HCT116 (cell line): ENCODE data around the gene NCAPG2. TPM values are rescaled to one million over a fixed set of nuclear protein-coding genes. Genes with fewer than 3 reads are reported as not detected.

Experiments used
- ATAC-seq: fragments of 200-7000 bp; cut with Tn5 transposase; 2 replicates; pipeline ENCODE4 v1.9.1; 2020; ENCODE audit warnings: mild to moderate bottlenecking, moderate library complexity
- BruUV-seq: library from RNA; stranded (reverse); fragments of 400-500 nt; replicated peaks from 2 replicates; lab custom pipeline; 2021; lab: Mats Ljungman, UMichigan
- CTCF ChIA-PET: fragments of 300-600 bp; sonication (Branson Sonifier 250); formaldehyde crosslinking; loops from one replicate; lab custom pipeline; 2021; ENCODE audit warnings: antibody characterized with exemption; lab: Charles Lee
- POLR2A ChIA-PET: fragments of 300-600, 350-600 bp; sonication (Branson Sonifier 250); formaldehyde crosslinking; loops from one replicate; lab custom pipeline; 2021; ENCODE audit warnings: antibody characterized with exemption; lab: Charles Lee
- RAD21 ChIA-PET, 2 experiments: fragments of 300-600 bp; sonication (Branson Sonifier 250); formaldehyde crosslinking; loops; one replicate each; lab custom pipeline; 2023; ENCODE audit warnings: low total read pairs in 2 of 2; ENCODE audit not compliant: uncharacterized antibody in 2 of 2, unreplicated experiment in 2 of 2, low non-redundant PET in 1 of 2; lab: Charles Lee
- DNase-seq: peaks from one replicate; pipeline ENCODE4 v3.0.0-alpha.2; 2010; ENCODE audit warnings: low read depth, low spot score
- H2AFZ ChIP-seq: fragments of 200-600 bp; shearing (Covaris generic), sonication (generic); 2 replicates; pipeline ENCODE4 v1.6.1; 2017; ENCODE audit warnings: low read depth, mixed run types, mixed read lengths, antibody characterized with exemption, low read length; ENCODE audit not compliant: poor library complexity, severe bottlenecking
- H3K27ac ChIP-seq: 2 replicates; pipeline ENCODE4 v1.5.1; 2012; ENCODE audit warnings: low read depth, low read length
- H3K27me3 ChIP-seq: fragments of 200-600 bp; sonication (generic); 2 replicates; pipeline ENCODE4 v1.6.1; 2016; ENCODE audit warnings: mixed run types, low read length, mixed read lengths; ENCODE audit not compliant: insufficient read depth
- H3K36me3 ChIP-seq, 2 experiments: fragments of 200-500 bp in 1 of 2; fragments of 200-600 bp in 1 of 2; sonication (Bioruptor generic) in 1 of 2; sonication (generic) in 1 of 2; 2 replicates each; pipeline versions ENCODE4 v1.5.1 to v1.6.1; 2014 to 2016; ENCODE audit warnings: low read length in 2 of 2, inconsistent platforms in 1 of 2, mixed read lengths in 1 of 2, mixed run types in 1 of 2; ENCODE audit not compliant: insufficient read depth in 2 of 2, control insufficient read depth in 1 of 2
- H3K4me1 ChIP-seq, 2 experiments: fragments of 200-600 bp in 1 of 2; sonication (generic) in 1 of 2; 2 replicates each; pipeline versions ENCODE4 v1.5.1 to v1.6.1; 2012 to 2017; ENCODE audit warnings: low read length in 2 of 2, inconsistent platforms in 1 of 2, mild to moderate bottlenecking in 1 of 2, mixed read lengths in 1 of 2, mixed run types in 1 of 2, moderate library complexity in 1 of 2; ENCODE audit not compliant: insufficient read depth in 2 of 2, control insufficient read depth in 1 of 2
- H3K4me2 ChIP-seq: fragments of 200-600 bp; sonication (generic); 2 replicates; pipeline ENCODE4 v1.6.1; 2017; ENCODE audit warnings: mixed run types, low read length, mixed read lengths
- H3K4me3 ChIP-seq, 2 experiments: fragments of 200-600 bp in 1 of 2; sonication (generic) in 1 of 2; replicated peaks in 1 of 2; 2 replicates each; pipeline ENCODE4 v1.5.1; 2011 to 2016; ENCODE audit warnings: low read length in 2 of 2, control low read depth in 1 of 2, low read depth in 1 of 2, mild to moderate bottlenecking in 1 of 2, mixed read lengths in 1 of 2, mixed run types in 1 of 2
- H3K79me2 ChIP-seq: fragments of 200-600 bp; sonication (generic); 2 replicates; pipeline ENCODE4 v1.6.1; 2017; ENCODE audit warnings: mild to moderate bottlenecking, mixed run types, low read length, moderate library complexity, mixed read lengths; ENCODE audit not compliant: insufficient read depth
- H3K9ac ChIP-seq: fragments of 200-600 bp; sonication (generic); 2 replicates; pipeline ENCODE4 v1.6.1; 2016; ENCODE audit warnings: low read length, mixed read lengths
- H3K9me2 ChIP-seq: fragments of 200-600 bp; sonication (generic), shearing (Covaris generic); 2 replicates; pipeline ENCODE4 v1.6.1; 2017; ENCODE audit warnings: mixed run types, mild to moderate bottlenecking, moderate library complexity; ENCODE audit not compliant: insufficient read depth
- H3K9me3 ChIP-seq, 2 experiments: fragments of 200-500 bp in 1 of 2; fragments of 200-600 bp in 1 of 2; sonication (Bioruptor generic) in 1 of 2; sonication (generic) in 1 of 2; 2 replicates each; pipeline ENCODE4 v1.6.1; 2014 to 2017; ENCODE audit warnings: low read length in 2 of 2, mixed read lengths in 2 of 2, inconsistent platforms in 1 of 2, low read depth in 1 of 2, mild to moderate bottlenecking in 1 of 2, mixed run types in 1 of 2, moderate library complexity in 1 of 2; ENCODE audit not compliant: control insufficient read depth in 1 of 2, insufficient read depth in 1 of 2
- H4K20me1 ChIP-seq: fragments of 200-600 bp; sonication (generic), shearing (Covaris generic); 2 replicates; pipeline ENCODE4 v1.6.1; 2017; ENCODE audit warnings: mixed run types, mild to moderate bottlenecking, moderate library complexity; ENCODE audit not compliant: insufficient read depth
- CBX3 ChIP-seq: IDR thresholded peaks from 2 replicates; pipeline ENCODE4 v1.6.1; 2012; ENCODE audit warnings: low read depth
- CEBPB ChIP-seq: IDR thresholded peaks from 2 replicates; pipeline ENCODE4 v1.6.1; 2012; ENCODE audit warnings: low read depth
- EGR1 ChIP-seq: IDR thresholded peaks from 2 replicates; pipeline ENCODE4 v1.6.1; 2012; ENCODE audit warnings: low read depth
- ELF1 ChIP-seq: IDR thresholded peaks from 2 replicates; pipeline ENCODE4 v1.6.1; 2012; ENCODE audit warnings: low read depth, borderline replicate concordance
- EZH2 ChIP-seq: fragments of 200-600 bp; sonication (generic); IDR thresholded peaks from 2 replicates; pipeline ENCODE4 v1.6.1; 2017; ENCODE audit warnings: antibody characterized with exemption, mixed run types
- FOSL1 ChIP-seq: IDR thresholded peaks from 2 replicates; pipeline ENCODE4 v1.6.1; 2012; ENCODE audit warnings: low read depth
- JUND ChIP-seq: IDR thresholded peaks from 2 replicates; pipeline ENCODE4 v1.6.1; 2012
- POLR2AphosphoS5 ChIP-seq: IDR thresholded peaks from 2 replicates; pipeline ENCODE4 v1.6.1; 2011; ENCODE audit warnings: mild to moderate bottlenecking, low read depth, low read length, moderate library complexity
- RAD21 ChIP-seq: IDR thresholded peaks from 2 replicates; pipeline ENCODE4 v1.6.1; 2012; ENCODE audit warnings: low read depth, mild to moderate bottlenecking
- SRF ChIP-seq: IDR thresholded peaks from 2 replicates; pipeline ENCODE4 v1.6.1; 2012; ENCODE audit warnings: low read depth
- TCF7L2 ChIP-seq: IDR thresholded peaks from 2 replicates; pipeline ENCODE4 v1.7.0; 2011; ENCODE audit warnings: borderline replicate concordance, inconsistent platforms; ENCODE audit not compliant: insufficient read depth, insufficient read length; ENCODE audit errors: extremely low read depth
- YY1 ChIP-seq: IDR thresholded peaks from 2 replicates; pipeline ENCODE4 v1.6.1; 2011; ENCODE audit warnings: low read length, low read depth, moderate library complexity, mild to moderate bottlenecking; ENCODE audit not compliant: insufficient replicate concordance; ENCODE audit errors: extremely low read depth
- ZFX ChIP-seq: fragments of 450-650 bp; IDR thresholded peaks from 2 replicates; pipeline ENCODE4 v1.6.1; 2017
- ZNF274 ChIP-seq: fragments of 200-500 bp; sonication (Bioruptor generic); IDR thresholded peaks from 2 replicates; pipeline ENCODE4 v1.6.1; 2014; ENCODE audit warnings: mild to moderate bottlenecking, low read depth, low read length, inconsistent platforms
- intact Hi-C: fragments of 100-400 bp; cut with micrococcal nuclease; formaldehyde crosslinking; loops from 2 replicates; pipeline ENCODE4 v1.10.0; 2022
- total RNA-seq: library from RNA; stranded (reverse); gene quantifications from one replicate; pipeline ENCODE4 v1.2.1, GENCODE V29; 2021; ENCODE audit not compliant: unreplicated experiment
- TF ChIP-seq, protein P1 (sequence below): IDR thresholded peaks from 2 replicates; pipeline ENCODE4 v1.6.1; 2011; ENCODE audit warnings: mild to moderate bottlenecking, low read length, moderate library complexity; ENCODE audit not compliant: insufficient replicate concordance; ENCODE audit errors: extremely low read depth
- TF ChIP-seq, protein P2 (sequence below): IDR thresholded peaks from 2 replicates; pipeline ENCODE4 v1.6.1; 2012; ENCODE audit warnings: low read depth
- TF ChIP-seq, protein P3 (sequence below), 3 experiments: fragments of 200-600 bp in 1 of 3; sonication (generic) in 1 of 3; IDR thresholded peaks in 2 of 3; conservative IDR thresholded peaks in 1 of 3; 2 replicates each; pipeline ENCODE4 v1.5.1; 2012 to 2017; ENCODE audit warnings: low read depth in 2 of 3, low read length in 2 of 3, antibody characterized with exemption in 1 of 3, borderline replicate concordance in 1 of 3, control low read depth in 1 of 3, mild to moderate bottlenecking in 1 of 3, mixed read lengths in 1 of 3, mixed run types in 1 of 3, moderate library complexity in 1 of 3; ENCODE audit not compliant: insufficient read depth in 1 of 3
- TF ChIP-seq, protein P4 (sequence below): IDR thresholded peaks from 2 replicates; pipeline ENCODE4 v1.6.1; 2012

The NCAPG2 gene
- total RNA-seq, 1 experiment from 2014 or later = 73.1 TPM

DNA sequence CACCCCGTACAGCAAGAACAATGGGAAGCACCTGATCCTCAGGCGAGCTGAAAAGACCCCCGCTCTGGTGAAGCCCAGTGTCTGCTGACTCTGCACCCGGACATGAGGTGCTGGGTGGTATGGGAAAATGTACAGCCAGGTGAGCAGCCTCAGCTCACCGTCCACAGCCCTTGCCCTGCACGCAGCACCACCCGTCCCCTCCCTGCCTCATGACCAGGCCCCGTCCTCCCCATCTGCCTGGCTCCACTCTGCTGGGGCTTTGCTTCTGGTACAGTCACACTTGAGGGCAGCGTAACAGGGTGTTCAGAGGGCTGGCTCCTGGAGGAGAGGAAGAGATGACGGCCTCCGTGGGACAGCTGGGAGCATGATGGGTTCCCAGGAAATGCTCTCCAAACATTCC, 49.1 kb downstream of the NCAPG2 start (continued):
- TF ChIP-seq JUND (no peak), EGR1 (no peak), FOSL1 (no peak), CBX3 (no peak)
- TF ChIP-seq, protein P1, sequence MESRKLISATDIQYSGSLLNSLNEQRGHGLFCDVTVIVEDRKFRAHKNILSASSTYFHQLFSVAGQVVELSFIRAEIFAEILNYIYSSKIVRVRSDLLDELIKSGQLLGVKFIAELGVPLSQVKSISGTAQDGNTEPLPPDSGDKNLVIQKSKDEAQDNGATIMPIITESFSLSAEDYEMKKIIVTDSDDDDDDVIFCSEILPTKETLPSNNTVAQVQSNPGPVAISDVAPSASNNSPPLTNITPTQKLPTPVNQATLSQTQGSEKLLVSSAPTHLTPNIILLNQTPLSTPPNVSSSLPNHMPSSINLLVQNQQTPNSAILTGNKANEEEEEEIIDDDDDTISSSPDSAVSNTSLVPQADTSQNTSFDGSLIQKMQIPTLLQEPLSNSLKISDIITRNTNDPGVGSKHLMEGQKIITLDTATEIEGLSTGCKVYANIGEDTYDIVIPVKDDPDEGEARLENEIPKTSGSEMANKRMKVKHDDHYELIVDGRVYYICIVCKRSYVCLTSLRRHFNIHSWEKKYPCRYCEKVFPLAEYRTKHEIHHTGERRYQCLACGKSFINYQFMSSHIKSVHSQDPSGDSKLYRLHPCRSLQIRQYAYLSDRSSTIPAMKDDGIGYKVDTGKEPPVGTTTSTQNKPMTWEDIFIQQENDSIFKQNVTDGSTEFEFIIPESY = no peak

DNA sequence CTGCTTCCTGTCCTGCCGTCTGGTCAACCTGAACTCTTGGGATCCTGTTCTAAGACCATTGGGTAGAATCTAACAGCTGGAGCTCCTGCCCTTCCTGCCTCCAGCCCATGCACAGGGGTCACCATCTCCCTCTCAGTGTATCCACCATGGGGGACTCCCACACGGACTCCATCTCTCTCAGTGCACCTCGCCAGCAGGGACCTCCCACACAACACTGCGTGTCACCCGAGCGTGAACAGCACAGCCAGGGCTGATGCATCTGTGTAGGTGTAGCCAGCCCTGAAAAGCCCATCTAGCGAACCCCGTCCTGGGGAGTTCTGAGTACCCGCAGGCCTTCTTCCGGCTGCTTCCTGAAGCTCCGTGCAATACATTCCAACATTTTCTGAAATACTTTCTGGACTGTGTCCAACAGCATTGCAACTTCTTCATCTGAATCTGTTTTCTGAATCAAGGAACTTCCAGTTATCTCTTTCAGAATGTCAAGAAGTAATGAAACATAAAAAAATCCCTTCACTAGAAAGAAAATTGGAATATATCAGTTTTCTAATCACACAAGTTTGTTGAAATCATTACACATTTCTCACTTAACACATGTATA, 52.5 kb downstream of the NCAPG2 start:
- no TSS peak for BruUV-seq
- RAD21 ChIA-PET = no interaction called here
- Histone ChIP-seq H3K4me1 (no peaks in the 10 kb centered on the region; a peak in 2 of 4 replicates), H3K4me3 (no peak overlapping the region), H3K36me3 (peaks cover 30 to 64% of the 10 kb centered on the region in 2 experiments; a peak in 3 of 4 replicates), H3K9me2 (no peaks in the 10 kb centered on the region), H3K27ac (no peak overlapping the region), H3K27me3 (no peaks in the 10 kb centered on the region), H2AFZ (no peak overlapping the region), H3K4me2 (no peak overlapping the region), H3K79me2 (peaks cover 20% of the 10 kb centered on the region), H3K9ac (no peak overlapping the region), H4K20me1 (no peaks in the 10 kb centered on the region), H3K9me3 (no peaks in the 10 kb centered on the region)
- intact Hi-C loops = no loop called here
- POLR2A ChIA-PET = no interaction called here
- DNase-seq (no peak), ATAC-seq (no peak)
- CTCF ChIA-PET = no interaction called here
- TF ChIP-seq TCF7L2 (no peak), EGR1 (no peak), ELF1 (no peak), CEBPB (no peak), RAD21 (no peak), ZFX (no peak), ZNF274 (no peak), CBX3 (no peak), EZH2 (no peak), SRF (no peak), YY1 (no peak), POLR2AphosphoS5 (no peak), JUND (no peak)
- TF ChIP-seq, protein P2, sequence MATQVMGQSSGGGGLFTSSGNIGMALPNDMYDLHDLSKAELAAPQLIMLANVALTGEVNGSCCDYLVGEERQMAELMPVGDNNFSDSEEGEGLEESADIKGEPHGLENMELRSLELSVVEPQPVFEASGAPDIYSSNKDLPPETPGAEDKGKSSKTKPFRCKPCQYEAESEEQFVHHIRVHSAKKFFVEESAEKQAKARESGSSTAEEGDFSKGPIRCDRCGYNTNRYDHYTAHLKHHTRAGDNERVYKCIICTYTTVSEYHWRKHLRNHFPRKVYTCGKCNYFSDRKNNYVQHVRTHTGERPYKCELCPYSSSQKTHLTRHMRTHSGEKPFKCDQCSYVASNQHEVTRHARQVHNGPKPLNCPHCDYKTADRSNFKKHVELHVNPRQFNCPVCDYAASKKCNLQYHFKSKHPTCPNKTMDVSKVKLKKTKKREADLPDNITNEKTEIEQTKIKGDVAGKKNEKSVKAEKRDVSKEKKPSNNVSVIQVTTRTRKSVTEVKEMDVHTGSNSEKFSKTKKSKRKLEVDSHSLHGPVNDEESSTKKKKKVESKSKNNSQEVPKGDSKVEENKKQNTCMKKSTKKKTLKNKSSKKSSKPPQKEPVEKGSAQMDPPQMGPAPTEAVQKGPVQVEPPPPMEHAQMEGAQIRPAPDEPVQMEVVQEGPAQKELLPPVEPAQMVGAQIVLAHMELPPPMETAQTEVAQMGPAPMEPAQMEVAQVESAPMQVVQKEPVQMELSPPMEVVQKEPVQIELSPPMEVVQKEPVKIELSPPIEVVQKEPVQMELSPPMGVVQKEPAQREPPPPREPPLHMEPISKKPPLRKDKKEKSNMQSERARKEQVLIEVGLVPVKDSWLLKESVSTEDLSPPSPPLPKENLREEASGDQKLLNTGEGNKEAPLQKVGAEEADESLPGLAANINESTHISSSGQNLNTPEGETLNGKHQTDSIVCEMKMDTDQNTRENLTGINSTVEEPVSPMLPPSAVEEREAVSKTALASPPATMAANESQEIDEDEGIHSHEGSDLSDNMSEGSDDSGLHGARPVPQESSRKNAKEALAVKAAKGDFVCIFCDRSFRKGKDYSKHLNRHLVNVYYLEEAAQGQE = no peak
- TF ChIP-seq, protein P3, sequence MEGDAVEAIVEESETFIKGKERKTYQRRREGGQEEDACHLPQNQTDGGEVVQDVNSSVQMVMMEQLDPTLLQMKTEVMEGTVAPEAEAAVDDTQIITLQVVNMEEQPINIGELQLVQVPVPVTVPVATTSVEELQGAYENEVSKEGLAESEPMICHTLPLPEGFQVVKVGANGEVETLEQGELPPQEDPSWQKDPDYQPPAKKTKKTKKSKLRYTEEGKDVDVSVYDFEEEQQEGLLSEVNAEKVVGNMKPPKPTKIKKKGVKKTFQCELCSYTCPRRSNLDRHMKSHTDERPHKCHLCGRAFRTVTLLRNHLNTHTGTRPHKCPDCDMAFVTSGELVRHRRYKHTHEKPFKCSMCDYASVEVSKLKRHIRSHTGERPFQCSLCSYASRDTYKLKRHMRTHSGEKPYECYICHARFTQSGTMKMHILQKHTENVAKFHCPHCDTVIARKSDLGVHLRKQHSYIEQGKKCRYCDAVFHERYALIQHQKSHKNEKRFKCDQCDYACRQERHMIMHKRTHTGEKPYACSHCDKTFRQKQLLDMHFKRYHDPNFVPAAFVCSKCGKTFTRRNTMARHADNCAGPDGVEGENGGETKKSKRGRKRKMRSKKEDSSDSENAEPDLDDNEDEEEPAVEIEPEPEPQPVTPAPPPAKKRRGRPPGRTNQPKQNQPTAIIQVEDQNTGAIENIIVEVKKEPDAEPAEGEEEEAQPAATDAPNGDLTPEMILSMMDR (IDR thresholded peaks at IDR 0.05 in 2 of 3, conservative IDR thresholded peaks at IDR 0.05 in 1 of 3; ENCODE audit: borderline replicate concordance in 1 of 3, insufficient read depth in 1 of 3, low read depth in 2 of 3, low read length in 2 of 3) = no peak
- TF ChIP-seq, protein P4, sequence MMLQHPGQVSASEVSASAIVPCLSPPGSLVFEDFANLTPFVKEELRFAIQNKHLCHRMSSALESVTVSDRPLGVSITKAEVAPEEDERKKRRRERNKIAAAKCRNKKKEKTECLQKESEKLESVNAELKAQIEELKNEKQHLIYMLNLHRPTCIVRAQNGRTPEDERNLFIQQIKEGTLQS = no peak
